Measurements from ENCODE around the gene PRKN.

DNA sequence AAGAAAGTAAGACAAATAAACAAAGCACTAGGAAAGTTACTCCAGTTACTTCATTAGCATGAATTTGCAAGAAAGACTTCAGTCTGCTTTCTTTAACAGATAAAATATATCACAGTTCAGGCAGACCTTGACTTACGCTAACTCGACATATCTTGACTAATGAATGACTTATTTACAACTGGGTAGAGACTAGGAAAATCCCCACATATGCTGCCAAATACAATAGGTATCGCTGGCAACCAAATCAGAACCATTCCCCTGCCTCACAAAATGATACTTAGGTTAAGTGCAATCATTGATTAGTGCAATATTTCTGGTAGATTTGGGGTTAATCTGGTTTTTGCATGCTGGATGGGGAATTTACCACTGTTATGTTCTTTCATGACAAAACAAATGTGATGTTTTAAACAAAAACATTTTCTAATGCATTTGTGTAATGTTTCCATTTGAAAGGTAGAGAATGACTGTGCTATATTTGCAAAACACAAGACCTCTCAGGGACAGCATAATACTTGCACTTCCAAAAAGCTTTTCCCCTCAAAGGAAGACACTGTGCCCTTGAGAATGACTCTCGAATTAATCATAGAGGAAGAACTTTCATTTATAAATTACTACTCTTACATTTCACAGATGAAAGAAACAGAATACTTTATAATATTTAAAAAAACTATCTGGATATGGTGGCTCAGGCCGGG, 101.6 kb downstream of the PRKN start:
- TF ChIP-seq, protein P1, sequence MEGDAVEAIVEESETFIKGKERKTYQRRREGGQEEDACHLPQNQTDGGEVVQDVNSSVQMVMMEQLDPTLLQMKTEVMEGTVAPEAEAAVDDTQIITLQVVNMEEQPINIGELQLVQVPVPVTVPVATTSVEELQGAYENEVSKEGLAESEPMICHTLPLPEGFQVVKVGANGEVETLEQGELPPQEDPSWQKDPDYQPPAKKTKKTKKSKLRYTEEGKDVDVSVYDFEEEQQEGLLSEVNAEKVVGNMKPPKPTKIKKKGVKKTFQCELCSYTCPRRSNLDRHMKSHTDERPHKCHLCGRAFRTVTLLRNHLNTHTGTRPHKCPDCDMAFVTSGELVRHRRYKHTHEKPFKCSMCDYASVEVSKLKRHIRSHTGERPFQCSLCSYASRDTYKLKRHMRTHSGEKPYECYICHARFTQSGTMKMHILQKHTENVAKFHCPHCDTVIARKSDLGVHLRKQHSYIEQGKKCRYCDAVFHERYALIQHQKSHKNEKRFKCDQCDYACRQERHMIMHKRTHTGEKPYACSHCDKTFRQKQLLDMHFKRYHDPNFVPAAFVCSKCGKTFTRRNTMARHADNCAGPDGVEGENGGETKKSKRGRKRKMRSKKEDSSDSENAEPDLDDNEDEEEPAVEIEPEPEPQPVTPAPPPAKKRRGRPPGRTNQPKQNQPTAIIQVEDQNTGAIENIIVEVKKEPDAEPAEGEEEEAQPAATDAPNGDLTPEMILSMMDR (IDR thresholded peaks at IDR 0.05), result no peak
- TF ChIP-seq POLR2A (IDR thresholded peaks at IDR 0.05), result no peak
